Activated CD8-positive, alpha-beta memory T cell treated with anti-CD3 and anti-CD28 coated beads for 4 hours (primary cell): ENCODE data around the gene RNF5.
A peak's percentile ranks its signal among the peaks of the same experiment; 100 is the strongest.
"Not testable (repeated sequence)": the region's sequence is repeated elsewhere in the genome, so short reads cannot be mapped to it uniquely, and the experiment has no call there.

Experiments used
- DNase-seq, 2 donors: peaks; one replicate each; pipeline ENCODE4 v3.0.0-alpha.2; 2020; ENCODE audit warnings: low read depth in 2 of 2

Gene RNF5

DNA sequence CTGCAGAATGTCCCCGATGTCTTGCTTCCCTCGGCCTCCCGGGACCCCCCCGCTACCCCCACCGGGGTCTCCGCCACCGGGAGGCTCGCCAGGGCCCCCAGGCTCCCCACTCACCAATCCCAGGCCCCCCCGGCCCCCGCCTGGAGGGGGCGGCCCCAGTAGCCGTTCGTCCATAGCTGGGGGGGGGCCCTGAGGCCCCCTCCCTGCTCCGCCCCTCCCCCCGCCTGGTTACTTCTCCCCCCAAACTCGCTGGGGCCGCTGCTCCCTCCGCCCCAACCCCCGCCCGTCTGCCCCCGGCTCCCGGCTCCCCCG, 11.5 kb downstream of the RNF5 start:
- DNase-seq = no peak

DNA sequence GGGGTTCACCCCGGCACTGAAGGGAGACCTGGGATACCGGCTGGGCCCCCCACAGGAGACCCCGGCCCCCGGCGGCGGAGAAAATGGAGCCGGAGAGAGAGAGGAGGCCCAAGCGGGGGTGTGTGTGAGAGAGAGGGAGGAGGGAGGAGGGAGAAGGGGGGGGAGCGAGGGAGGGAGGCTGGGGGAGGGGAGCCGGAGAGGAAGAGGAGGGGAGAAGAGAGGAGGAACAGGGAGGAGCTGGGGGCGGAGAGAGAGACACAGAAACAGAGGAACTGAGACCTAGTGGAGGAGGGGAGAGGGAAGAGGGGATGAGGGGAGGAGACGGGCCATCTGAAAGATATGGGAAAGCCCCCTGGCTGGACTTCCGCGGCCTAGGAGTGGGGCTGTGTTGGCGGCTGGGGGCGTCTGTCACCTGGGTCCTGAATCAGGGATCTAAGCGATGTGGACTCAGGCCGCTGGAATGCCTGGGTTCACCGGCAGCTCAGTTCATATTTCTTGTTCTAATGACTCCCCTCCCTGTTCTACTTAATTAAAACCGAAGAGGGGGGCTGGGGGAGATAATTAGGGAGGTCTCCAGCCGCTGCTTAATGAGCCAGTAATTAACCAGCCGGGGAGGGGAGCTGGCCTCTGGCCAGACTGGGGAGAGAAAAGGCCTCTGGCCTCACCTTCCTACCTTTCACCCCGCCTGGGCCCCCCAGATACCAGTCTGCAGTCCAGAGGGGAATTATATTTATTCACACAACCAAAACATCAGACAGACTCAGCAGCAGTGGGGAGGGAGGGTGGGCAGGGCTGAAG, 12.0 kb downstream of the RNF5 start, which contains the start of gene PBX2:
TSS of gene PBX2 (minus strand) at position 149 of the 798 bp plus-strand sequence. CDS start 287 bp downstream, outside the sequence.
- peak; percentile 70 to 76 for DNase-seq

DNA sequence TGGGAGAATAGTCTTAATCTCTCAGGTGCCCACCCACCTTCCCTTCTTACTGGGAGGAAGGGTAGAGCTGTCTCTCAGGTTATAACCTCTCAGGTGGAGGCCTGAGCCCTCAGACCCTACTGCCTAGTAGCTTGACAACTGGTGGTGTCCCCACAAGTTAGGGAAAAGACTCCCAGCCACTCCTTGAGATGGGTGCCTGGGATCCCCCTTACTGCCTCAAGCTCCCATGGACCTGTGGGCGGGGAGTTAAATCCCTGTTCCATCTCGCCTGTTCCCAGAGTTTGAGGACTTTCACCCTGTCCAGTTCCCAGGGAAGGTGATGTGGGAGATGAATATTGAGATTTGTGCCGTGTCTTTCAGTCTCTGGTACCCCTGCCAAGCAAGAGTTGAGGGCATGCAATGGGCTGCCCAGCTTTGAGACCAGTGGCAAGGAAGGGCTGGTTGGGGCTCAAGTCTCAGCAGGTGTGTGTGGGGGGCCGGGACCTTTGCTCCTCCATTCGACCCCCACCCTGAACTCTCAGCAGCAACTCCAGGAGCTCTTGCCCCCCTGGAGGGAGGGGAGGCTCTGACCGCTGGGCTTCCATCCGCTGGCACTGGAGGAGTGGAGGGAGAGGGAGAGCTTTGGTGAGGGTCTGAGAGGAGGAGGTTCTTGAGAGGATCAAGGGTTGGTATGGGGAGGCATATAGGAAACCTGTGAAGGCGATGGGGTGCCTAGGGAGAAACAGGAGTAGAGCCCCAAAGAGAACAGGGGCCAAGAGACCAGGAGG, 12.9 kb downstream of the RNF5 start:
- DNase-seq = no peak

DNA sequence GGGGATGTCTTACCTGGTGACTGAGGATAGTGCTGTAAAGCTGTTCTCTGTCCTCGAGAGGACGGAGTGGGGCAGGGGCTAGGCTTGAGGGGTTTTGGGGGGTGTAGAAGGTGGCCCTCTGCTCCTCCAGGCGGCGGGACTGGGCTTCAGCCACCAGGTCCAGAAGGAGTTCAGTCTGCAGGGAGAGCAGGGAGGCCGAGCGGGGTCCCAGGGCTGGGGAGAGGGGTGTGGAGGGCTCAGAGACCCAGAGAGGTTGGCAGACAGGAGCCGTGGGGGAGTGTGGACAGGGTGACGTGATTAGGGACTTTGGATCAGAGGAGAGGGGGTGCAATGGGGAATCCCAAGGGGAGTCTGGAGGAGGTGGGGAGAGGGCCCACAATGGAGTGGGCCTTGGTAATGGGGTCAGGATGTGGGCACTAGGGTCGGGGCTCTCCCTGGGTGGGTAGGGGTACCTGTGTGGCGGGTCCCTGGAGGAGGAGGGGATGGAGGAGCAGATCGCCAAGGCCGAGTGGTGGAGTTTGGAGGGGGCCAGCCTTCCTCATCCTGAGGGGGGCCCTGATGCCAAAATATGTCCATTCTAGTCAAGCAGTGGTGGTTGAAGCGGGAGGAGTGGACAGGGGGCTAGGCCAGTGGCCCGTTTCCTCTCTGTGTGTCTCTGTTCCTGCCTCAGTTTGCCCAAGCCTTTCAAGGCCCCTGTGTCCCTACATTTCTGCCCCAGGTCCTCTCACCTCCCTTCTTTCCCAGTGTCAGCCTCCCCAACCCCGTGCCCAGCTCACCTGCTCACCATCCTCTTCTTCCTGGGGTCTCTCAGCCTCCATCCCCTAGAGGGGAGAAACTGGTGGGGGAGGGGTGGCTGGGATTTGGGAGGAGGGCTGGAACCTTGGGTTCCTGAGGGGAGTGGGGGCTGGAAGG, 13.7 kb downstream of the RNF5 start:
- no peak for DNase-seq

DNA sequence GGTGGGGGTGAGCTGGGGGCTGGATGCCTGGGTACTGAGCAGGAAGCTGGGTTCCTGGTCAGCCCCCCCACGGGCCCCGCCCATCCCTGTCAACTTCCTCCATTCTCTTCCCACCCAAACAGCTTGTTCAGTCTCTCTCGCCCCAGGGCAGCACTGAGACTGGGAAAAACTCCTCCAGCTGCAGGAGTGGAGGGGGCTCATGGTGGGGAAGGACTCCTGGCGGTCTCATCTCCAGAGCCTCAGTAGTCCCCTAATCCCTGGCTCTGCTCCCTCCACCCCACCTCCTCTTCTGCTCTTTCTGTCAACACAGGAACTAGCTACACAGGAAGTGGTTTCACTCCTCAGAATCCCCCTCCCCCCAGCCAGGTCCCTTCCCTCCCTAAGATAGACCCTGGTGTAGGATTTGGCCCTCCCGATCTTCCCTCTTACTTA, 14.4 kb downstream of the RNF5 start, which contains the start of gene GPSM3:
TSS of gene GPSM3 (minus strand) at position 36 of the 432 bp plus-strand sequence. CDS start 130 bp downstream, outside the sequence.
- no peak for DNase-seq

DNA sequence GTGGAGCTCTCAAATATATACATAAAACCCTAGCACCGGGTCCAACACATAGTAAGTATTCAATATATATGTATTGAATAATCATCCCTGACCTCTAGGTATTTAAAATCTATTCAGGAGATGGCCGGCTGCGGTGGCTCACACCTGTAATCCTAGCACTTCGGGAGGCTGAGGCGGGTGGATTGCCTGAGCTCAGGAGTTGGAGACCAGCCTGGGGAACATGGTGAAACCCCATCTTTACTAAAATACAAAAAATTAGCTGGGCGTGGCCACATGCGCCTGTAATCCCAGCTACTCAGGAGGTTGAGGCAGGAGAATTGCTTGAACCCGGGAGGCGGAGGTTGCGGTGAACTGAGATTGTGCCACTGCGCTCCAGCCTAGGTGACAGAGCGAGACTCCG, 14.9 kb downstream of the RNF5 start:
- not testable (repeated sequence) for DNase-seq

DNA sequence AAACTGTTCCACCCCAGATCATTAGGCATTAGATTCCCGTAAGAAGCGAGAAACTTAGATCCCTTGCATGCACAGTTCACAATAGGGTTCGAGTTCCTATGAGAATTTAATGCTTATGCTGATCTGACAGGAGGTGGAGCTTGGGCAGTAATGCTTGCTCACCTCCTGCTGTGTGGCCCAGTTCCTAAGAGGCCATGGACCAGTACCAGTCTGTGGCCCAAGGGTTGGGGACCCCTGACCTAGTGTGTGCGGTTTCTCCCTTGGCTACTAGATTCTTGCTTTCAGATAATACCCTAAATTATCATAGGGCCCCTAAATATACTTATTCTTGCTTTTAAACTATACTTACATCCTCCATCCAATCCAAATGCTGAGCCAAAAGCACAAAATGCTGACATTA, 16.2 kb downstream of the RNF5 start:
- no peak for DNase-seq

DNA sequence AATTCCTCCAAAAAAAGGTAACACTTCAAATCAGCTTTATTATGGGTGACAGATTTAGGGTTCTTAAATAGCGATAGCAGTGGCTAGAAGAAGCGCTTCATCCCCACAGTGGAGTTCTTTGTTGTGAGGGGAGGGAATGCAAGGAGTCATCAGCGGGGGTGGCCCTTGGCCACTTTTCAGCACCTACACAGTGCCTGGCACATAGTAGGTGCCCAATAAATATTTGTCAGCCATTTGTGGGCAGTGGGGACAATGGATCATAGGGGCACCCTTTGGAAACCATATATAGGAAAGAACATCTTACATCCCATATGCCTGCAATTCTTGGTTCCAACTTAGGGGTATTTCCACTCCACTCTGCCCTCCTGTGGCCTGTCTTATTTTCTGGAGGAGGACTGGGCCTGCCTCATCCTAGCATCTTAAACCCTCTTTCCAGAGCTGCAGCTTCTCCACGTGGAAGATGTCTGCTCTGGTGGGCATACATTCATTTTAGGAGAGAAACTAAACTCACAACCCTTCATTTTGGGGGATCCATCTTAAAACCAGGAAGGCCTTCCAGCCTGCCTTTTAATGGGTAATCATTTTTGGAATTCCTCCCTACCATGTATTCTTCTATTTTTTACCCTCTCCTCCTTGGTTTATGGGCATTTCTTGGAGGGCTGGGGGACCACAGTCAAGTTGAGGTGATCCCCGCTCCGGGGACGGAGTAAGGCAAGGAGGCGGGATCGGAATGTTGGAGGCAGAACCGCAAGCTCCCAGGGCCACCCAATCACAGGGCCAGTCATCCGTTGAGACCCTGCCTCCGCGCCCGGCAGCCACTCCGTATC, 16.8 kb downstream of the RNF5 start:
- DNase-seq = no peak

DNA sequence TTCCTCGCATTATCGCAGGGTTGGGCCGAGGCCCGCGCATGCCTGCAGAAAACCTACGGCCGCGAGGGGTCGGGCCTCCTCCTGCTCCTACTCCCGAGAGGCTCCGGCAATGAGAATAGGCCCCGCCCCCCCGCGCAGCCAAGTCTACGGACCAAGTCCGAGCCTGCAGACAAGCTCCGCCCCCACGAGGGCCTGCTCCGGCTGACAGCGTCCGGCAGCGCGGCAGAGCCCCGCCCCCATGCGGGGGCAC, 17.4 kb downstream of the RNF5 start:
- DNase-seq = peak; percentile 100

DNA sequence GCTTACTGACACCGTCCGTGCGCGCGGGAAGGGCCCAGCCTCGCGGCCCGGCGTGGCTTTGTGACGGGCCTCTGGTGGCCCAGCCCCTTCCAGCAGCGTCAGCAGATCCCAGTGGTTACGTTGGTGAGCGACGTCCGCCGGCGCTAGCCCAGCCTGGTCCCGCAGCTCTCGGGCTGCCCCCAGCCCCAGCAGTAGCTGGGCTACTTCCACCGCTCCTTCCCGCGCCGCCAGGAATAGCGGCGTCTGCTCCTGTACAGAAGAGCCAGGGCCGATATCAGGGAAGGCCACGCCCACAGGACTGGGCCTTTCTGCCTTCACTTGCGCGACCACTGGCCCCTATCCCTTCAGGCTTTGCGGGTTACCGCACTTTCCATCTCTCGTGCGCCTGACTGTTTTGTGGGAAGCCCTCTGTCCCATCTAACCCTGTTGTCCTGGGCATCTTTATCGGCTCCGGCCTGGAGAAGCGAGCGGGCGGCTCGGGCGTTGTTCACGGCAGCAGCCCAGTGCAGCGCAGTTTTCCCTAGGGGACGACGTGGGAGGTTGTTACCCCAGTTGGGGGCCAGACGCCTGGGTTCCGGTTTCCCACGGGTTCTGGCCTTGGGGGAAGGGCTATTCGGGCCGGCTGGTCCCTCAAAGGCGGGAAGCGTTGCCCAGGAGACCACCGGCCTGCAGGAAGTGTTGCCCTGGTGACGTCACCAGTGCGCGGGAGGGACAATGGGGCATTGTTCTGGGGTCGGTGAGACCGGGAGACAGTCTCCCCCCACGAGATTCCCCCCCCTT, 17.9 kb downstream of the RNF5 start:
- peak in 1 of 2 donors; percentile 31 for DNase-seq

DNA sequence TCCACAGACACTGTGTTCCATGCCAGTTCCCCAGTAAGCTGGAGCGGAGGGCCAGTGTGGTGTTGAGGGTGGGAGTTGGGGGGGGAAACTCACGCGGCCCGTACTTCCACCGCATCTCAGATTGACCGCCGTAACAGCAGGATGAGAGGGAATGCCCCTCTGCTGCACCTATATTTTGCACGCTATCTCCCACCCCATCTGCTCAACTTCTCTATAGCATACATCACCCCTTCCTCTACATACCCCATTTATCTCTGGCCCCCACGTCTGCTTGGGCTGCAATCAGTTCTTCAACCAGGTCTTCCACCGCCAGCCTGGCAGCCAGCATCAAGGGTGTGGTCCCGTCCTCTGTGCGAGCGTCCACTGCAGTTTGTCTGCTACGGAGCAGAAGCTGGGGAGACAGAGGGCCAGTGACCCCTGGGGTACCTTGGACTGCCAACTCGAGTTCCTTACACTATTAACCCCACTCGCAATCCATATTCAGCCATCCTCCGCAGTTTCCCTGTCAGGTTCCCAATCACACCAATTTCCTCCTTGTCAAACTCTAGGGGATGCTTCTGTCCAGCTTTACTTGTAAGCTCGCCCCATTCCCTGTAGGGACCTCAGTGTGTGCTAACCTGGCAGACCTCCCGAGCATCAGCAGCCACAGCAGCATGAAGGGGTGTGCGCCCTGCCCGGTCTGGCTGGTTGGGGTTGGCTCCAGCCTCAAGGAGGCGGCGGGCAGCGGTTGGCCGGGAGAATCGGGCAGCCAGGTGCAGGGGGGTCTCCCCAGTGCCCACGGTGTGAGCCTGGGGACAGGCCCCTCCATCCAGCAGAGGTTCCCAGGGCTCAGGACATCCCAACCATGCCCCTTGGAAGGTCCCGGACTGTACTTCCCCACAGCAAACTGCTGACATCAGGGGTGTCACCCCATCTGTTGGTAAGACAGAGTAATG, 18.7 kb downstream of the RNF5 start:
- DNase-seq = no peak

DNA sequence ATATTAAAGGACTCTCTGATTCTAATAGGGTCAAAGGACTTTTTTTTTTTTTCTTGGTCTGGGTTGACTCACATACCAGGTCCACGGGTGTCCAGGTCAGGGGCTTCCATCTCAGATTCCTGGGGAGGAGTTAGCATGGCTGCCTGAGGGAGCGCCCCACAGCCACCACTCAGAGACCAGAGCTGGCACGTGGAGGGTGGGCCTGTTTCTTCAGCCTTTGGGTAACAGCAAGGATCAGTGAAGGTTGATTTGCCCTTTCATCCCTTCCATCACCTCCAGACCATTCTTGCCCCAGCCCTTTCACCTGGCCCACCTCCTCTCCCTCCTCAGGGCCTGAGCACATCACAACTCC, 20.1 kb downstream of the RNF5 start:
- no peak for DNase-seq

DNA sequence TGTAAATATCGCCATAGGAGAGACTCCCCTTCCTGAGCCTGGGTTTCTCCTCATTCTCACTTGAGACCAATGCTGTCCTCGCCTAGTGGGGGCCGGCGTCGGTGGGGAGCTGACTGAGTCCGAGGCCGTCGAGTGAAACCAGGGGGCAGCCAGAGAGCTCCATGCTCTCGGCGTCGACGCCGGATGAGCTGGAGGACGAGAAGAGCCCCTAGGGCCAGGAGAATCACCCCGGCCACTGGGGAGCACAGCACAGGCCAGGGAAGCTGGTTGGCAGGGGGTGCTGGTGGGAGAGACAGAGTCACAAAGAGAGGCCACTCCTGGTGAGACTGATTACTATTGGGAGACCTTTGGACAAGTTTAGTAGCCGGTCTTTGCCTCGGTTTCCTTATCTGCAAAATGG, 20.7 kb downstream of the RNF5 start:
- DNase-seq = no peak

DNA sequence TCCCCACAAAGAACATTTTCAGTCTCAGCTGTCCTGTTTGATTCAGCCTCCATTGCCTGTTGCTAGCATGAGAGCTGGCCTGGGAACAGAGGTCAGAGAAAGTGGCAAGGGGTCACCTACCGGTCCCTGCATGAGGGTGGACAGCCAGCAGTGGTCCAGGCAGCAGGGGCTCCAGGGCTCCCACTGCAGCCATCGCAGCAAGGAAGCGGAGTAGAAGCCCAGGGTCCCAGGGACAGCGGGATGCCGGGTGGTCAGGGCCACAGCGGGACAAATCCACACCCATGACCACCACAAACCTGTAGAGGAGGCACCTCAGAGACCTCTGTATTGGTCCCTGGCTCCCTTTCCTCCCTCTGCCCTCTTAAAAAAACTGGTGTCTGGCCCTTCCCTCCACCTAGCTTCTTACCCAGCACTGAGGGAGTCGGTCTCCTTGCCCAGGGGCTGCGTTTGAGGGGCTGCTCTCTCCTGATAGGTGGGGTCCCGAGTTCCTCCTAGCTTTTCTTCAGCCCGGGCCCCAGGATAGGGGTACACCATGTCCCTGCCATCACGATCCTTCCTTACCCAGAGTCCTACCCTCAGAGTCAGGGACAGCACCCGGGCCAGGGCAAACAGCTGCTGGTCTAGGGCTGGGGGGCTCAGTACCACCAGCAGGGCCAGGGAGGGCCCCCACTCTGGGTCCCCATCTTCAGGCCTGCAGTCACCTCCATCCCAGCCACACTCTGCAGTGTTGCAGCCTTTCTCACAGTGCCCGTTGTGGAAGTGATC, 22.7 kb downstream of the RNF5 start:
- no peak for DNase-seq

DNA sequence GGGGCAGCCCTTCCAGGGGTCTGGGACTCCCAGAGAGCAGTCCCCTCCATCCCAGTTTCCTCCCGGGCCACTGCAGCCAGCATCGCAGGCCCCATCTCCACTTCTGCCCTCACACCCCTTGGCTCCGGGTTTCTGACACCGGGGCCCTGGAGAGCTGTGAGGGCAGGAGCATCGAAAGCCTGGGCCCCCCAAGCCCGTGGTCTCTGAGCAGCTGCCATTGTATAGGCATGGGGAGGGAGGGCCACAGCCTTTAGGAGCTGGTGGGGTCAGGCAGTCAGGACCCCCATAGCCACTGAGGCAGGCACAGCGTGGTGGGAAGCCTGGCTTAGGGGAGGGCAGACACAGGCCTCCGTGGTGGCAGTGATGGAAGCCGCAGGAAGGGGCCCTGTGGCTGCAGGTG, 24.0 kb downstream of the RNF5 start:
- no peak for DNase-seq

DNA sequence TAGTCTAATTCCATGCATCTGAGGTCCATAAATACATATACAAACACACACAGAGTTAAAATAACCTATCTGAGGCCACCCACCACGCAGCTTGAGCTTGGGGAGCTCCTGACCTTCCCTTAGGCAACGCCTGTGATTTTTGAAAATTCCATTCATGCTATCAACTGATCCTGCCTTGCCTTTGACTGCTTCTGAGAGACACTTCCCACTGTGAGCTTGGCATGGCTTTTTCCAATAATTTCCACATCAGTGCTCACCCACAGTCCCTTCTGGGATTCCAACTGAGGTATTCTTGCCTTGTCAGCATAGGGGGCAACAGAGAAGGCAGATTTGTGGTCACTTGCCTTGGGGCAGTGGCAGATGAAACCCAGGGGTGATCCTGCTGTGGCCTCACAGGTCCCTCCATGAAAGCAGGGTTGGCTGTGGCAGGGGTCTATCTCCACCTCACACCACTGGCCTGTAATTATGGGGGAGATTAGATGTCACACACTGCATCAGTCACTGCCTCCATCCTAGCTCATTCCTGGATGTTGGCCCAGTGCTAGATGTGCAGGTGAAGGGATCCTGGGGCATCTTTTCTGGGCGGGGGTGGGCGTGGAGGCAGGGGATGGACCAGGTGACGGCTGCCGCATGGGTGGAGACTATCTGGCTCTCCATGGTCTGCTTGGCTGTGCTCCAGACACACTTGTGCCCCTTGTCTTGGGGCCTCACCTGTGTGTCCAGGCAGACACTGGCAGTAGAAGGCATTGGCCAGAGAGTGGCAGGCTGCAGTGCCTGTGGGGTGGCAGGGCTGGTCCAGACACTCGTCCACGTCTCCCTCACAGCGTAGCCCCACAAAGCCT, 25.4 kb downstream of the RNF5 start:
- no peak for DNase-seq

DNA sequence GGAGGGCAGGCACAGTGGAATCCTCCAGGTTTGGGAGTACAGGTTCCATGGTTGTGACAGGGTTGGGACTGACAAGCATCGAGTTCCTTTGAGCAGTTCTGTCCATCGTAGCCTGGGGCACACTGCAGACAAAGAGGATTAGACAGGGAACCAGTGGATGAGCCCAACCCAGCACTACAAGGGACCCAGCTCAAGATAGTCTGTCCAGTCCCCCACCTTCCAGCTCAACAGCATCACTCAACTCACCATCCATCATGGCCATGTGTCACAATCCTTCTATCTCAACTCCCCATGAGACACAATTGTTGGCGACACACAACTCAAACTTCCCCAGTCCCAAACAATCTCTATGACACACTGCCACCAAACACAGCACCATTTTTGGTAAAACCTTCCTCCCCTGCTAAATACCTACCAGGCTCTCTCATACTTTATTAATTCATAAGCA, 26.1 kb downstream of the RNF5 start:
- DNase-seq = no peak

DNA sequence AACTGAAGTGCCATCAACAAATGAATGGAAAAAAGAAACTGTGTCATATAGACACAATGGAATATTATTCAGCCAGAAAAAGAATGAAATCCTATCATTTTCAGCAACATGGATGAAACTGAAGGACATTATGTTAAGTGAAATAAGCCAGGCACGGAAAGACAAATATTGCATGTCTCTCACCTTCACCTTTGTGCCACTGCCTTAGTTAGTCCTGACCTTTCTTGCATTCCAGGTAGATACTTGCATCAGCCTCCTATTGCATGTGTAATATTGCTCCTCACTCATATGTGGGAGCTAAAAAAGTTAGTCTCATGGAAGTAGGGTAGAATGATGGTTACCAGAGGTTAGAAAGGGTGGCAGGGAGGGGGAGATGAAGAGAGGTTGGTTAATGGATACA, 30.8 kb downstream of the RNF5 start:
- DNase-seq = no peak
